Spleen (tissue), 7 donors: ENCODE results near the gene ARHGEF37.

Experiments
- POLR2A ChIP-seq, 3 donors: fragments of 450-650 bp; IDR thresholded peaks; one replicate each; pipeline ENCODE4 v1.5.1; 2017; ENCODE audit warnings: antibody characterized with exemption in 3 of 3, mild to moderate bottlenecking in 1 of 3
- POLR2AphosphoS5 ChIP-seq, 3 donors: sonication (generic); formaldehyde crosslinking; IDR thresholded peaks; one replicate each; pipeline ENCODE4 v1.5.1; 2017; ENCODE audit warnings: antibody characterized with exemption in 3 of 3
- TF ChIP-seq, protein P1 (sequence below), 11 experiments: fragments of 200-600 bp in 7 of 11; fragments of 450-650 bp in 4 of 11; sonication (generic) in 4 of 11; IDR thresholded peaks in 8 of 11; conservative IDR thresholded peaks in 3 of 11; 1 replicate in 7 of 11; 2 replicates in 4 of 11; pipeline versions ENCODE4 v1.4.0 to v1.8.0; 2016 to 2021; ENCODE audit warnings: antibody characterized with exemption in 11 of 11, inconsistent platforms in 4 of 11, mild to moderate bottlenecking in 1 of 11
- donor health status: DM: no; HTN: no; CAD: no; lungs with moderate emphysema.
- donor health status: DM: no; HTN: no; CAD: no.
- donor health status: DM: no; HTN: no; CAD: no.

DNA sequence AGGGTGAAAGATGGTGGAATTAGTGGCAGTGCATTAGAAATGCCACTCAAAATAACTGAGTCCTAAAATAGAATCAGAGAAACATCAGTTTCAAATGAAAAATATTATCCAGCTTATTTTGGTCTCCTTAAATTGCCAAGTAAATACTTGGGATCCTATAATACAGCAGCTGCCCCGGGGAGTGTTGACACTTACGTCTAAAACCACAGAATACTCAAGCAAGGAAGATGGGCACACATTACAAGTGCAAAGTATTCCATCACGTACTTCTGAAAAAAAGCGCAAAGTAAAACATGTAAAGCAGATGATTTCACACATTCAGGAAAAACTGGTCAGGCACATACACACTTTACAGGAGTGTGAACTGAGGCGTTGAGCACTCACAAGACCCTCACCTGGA lies 2.4 kb upstream of the ARHGEF37 start:
- TF ChIP-seq POLR2A (IDR thresholded peaks at IDR 0.05), result no peak
- TF ChIP-seq, protein P1, sequence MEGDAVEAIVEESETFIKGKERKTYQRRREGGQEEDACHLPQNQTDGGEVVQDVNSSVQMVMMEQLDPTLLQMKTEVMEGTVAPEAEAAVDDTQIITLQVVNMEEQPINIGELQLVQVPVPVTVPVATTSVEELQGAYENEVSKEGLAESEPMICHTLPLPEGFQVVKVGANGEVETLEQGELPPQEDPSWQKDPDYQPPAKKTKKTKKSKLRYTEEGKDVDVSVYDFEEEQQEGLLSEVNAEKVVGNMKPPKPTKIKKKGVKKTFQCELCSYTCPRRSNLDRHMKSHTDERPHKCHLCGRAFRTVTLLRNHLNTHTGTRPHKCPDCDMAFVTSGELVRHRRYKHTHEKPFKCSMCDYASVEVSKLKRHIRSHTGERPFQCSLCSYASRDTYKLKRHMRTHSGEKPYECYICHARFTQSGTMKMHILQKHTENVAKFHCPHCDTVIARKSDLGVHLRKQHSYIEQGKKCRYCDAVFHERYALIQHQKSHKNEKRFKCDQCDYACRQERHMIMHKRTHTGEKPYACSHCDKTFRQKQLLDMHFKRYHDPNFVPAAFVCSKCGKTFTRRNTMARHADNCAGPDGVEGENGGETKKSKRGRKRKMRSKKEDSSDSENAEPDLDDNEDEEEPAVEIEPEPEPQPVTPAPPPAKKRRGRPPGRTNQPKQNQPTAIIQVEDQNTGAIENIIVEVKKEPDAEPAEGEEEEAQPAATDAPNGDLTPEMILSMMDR (IDR thresholded peaks at IDR 0.05 in 8 of 11, conservative IDR thresholded peaks at IDR 0.05 in 3 of 11), result no peak
- TF ChIP-seq POLR2AphosphoS5 (IDR thresholded peaks at IDR 0.05), result no peak
